ENCODE measurements around the gene ANO5. TPM values are rescaled to one million over a fixed set of nuclear protein-coding genes. Genes with fewer than 3 reads are reported as not detected.

The ANO5 gene
- total and polyA plus RNA-seq, 2 donors (not counting 3 experiments of a cell fraction or from before 2014, with no cell fraction given), result 0.32 to 0.46 TPM

DNA sequence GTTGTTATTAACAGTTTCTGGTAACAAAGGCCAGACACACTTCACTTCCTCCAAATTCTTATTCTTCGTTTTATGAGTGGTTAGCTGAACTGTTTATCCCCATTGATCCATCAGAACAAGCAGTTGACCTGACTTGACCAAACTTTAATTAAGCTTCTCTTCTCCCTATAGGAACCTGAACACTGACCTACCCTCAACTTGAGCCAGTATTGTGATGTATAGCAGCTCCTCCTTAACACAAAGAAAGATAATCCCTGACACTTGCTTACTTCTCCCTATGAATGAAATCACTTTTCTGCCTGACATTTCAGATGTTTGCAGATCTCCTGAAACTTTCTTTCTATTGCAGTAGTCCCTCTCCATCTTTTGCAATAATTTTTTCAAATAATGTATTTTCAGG is 41.9 kb downstream of the ANO5 start:
- Histone ChIP-seq H3K9ac (replicated peaks; ENCODE audit: extremely low read depth, insufficient read depth, low read length) (no peak overlapping the region), H4K20me1 (replicated peaks; ENCODE audit: control insufficient read depth, extremely low read depth, insufficient read depth, low read length) (no peaks in the 10 kb centered on the region), H3K27me3 (ENCODE audit: control insufficient read depth in 2 of 2, insufficient read depth in 2 of 2, low read length in 2 of 2) (no peaks in the 10 kb centered on the region), H2AFZ (ENCODE audit: low read depth, low read length) (no peak overlapping the region), H3K9me1 (replicated peaks; ENCODE audit: control insufficient read depth, extremely low read depth, insufficient read depth, low read length) (no peaks in the 10 kb centered on the region), H3K9me3 (replicated peaks; ENCODE audit: control insufficient read depth, insufficient read depth, low read length) (no peaks in the 10 kb centered on the region), H3K4me1 (ENCODE audit: control insufficient read depth, extremely low read depth, insufficient read depth, low read length) (no peaks in the 10 kb centered on the region), H3K27ac (ENCODE audit: insufficient read depth, low read depth, low read length) (no peak overlapping the region), H3K79me2 (ENCODE audit: control insufficient read depth, insufficient read depth, low read length) (no peaks in the 10 kb centered on the region), H3K4me3 (replicated peaks in 1 of 3; ENCODE audit: insufficient read depth in 1 of 3, low read depth in 1 of 3, low read length in 3 of 3) (no peak overlapping the region), H3K36me3 (ENCODE audit: control insufficient read depth in 2 of 2, extremely low read depth in 1 of 2, insufficient read depth in 2 of 2, low read length in 2 of 2) (no peaks in the 10 kb centered on the region), H3K4me2 (ENCODE audit: insufficient read depth, low read length) (no peak overlapping the region)
- CTCF ChIA-PET, result interaction anchor here (1.5 kb wide), 1 partner anchor 15 kb away, joined by 3 read pairs; no protein-coding TSS in a partner anchor
- dilution Hi-C loops (cut with MboI; ENCODE audit: extremely low pct_ligation_motif_present, low sequenced_read_pairs), result no loop called here
- intact Hi-C loops (cut with micrococcal nuclease), result no loop called here
- FAIRE-seq, result no peak
- BruUV-seq (replicated peaks), result no TSS peak
- POLR2A ChIA-PET, result no interaction called here
- no peak for DNase-seq (ENCODE audit: low read depth, low spot score)
- no peak for TF ChIP-seq MYC (IDR thresholded peaks at IDR 0.05; ENCODE audit: low read depth, low read length)
- no peak for TF ChIP-seq JUN (IDR thresholded peaks at IDR 0.05; ENCODE audit: borderline replicate concordance, insufficient read depth, insufficient read length, low read depth)
- TF ChIP-seq POLR2A (IDR thresholded peaks at IDR 0.05; ENCODE audit: low read depth, low read length), result no peak
- no peak for TF ChIP-seq GATA2 (IDR thresholded peaks at IDR 0.05; ENCODE audit: insufficient read depth, insufficient read length, low read depth, low read length)
- TF ChIP-seq FOS (IDR thresholded peaks at IDR 0.05; ENCODE audit: borderline replicate concordance, insufficient read depth, low read length), result no peak
- TF ChIP-seq POLR2AphosphoS5 (IDR thresholded peaks at IDR 0.05; ENCODE audit: insufficient read depth, low read depth, low read length), result no peak
- no peak for TF ChIP-seq EZH2 (IDR thresholded peaks at IDR 0.05; ENCODE audit: borderline replicate concordance, low read depth, low read length, severe bottlenecking)

DNA sequence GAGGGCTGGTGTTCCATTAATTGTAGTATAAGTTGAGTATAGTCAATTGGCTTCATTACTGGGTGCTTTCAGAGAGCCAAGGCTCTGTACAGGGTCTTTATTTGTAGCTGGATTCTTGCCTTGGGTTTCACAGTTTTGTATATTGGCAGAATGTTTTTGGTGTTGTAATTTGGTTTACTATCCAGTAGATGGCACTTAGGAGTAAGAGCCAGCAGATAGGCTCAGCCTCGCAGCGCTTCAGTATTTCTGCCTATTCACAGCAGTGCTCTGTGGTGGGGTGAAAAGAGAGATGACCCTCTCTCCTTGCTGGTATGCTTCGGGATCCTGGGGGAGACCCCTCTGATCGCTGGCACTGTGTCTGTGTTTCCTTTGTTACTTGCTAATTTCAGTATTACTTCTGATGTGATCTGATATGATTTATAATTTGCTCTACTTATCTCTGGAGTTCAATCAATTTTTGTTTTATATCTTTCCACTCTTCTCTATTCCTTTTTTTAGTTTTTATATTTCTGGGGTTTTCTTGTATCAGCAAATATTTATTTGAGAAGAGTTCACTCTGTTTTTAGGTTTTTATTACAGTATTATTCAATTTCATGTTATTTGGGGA is 52.2 kb downstream of the ANO5 start:
- intact Hi-C loops (cut with micrococcal nuclease), result loop anchor here (1.0 to 5.0 kb wide), 3 partner anchors 48 to 542 kb away; no protein-coding TSS in a partner anchor
- H3K79me2 ChIP-seq (ENCODE audit: control insufficient read depth, insufficient read depth, low read length), result no peaks in the 10 kb centered on the region
- H3K4me3 ChIP-seq (replicated peaks in 1 of 3; ENCODE audit: insufficient read depth in 1 of 3, low read depth in 1 of 3, low read length in 3 of 3), result no peak overlapping the region
- H3K9ac ChIP-seq (replicated peaks; ENCODE audit: extremely low read depth, insufficient read depth, low read length), result no peak overlapping the region
- H3K9me3 ChIP-seq (replicated peaks; ENCODE audit: control insufficient read depth, insufficient read depth, low read length), result no peaks in the 10 kb centered on the region
- H4K20me1 ChIP-seq (replicated peaks; ENCODE audit: control insufficient read depth, extremely low read depth, insufficient read depth, low read length), result no peaks in the 10 kb centered on the region
- no peaks in the 10 kb centered on the region for H3K27me3 ChIP-seq (ENCODE audit: control insufficient read depth in 2 of 2, insufficient read depth in 2 of 2, low read length in 2 of 2)
- H3K4me2 ChIP-seq (ENCODE audit: insufficient read depth, low read length), result no peak overlapping the region
- H3K36me3 ChIP-seq (ENCODE audit: control insufficient read depth in 2 of 2, extremely low read depth in 1 of 2, insufficient read depth in 2 of 2, low read length in 2 of 2), result no peaks in the 10 kb centered on the region
- FAIRE-seq (no peak), DNase-seq (ENCODE audit: low read depth, low spot score) (peak; percentile 36)
- CTCF ChIA-PET, result interaction anchor here (0.7 to 2.3 kb wide), 10 partner anchors 9 to 584 kb away, joined by 3 to 35 read pairs (median 6); partner anchors contain the start of gene SVIP
- no peak overlapping the region for H3K27ac ChIP-seq (ENCODE audit: insufficient read depth, low read depth, low read length)
- H3K9me1 ChIP-seq (replicated peaks; ENCODE audit: control insufficient read depth, extremely low read depth, insufficient read depth, low read length), result no peaks in the 10 kb centered on the region
- BruUV-seq (replicated peaks), result no TSS peak
- H2AFZ ChIP-seq (ENCODE audit: low read depth, low read length), result no peak overlapping the region
- POLR2A ChIA-PET, result no interaction called here
- H3K4me1 ChIP-seq (ENCODE audit: control insufficient read depth, extremely low read depth, insufficient read depth, low read length), result no peaks in the 10 kb centered on the region
- no peak for TF ChIP-seq JUN (IDR thresholded peaks at IDR 0.05; ENCODE audit: borderline replicate concordance, insufficient read depth, insufficient read length, low read depth)
- TF ChIP-seq, protein P1, sequence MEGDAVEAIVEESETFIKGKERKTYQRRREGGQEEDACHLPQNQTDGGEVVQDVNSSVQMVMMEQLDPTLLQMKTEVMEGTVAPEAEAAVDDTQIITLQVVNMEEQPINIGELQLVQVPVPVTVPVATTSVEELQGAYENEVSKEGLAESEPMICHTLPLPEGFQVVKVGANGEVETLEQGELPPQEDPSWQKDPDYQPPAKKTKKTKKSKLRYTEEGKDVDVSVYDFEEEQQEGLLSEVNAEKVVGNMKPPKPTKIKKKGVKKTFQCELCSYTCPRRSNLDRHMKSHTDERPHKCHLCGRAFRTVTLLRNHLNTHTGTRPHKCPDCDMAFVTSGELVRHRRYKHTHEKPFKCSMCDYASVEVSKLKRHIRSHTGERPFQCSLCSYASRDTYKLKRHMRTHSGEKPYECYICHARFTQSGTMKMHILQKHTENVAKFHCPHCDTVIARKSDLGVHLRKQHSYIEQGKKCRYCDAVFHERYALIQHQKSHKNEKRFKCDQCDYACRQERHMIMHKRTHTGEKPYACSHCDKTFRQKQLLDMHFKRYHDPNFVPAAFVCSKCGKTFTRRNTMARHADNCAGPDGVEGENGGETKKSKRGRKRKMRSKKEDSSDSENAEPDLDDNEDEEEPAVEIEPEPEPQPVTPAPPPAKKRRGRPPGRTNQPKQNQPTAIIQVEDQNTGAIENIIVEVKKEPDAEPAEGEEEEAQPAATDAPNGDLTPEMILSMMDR (IDR thresholded peaks at IDR 0.05; ENCODE audit: extremely low read depth in 1 of 2, insufficient read depth in 1 of 2, low read depth in 1 of 2, low read length in 2 of 2), result peak; percentile 46 to 63
- dilution Hi-C loops (cut with MboI; ENCODE audit: extremely low pct_ligation_motif_present, low sequenced_read_pairs), result no loop called here
